HG02970 (cell line): Measurements from ENCODE around the gene TAS2R4.
A peak's percentile ranks its signal among the peaks of the same experiment; 100 is the strongest.
"Not testable (repeated sequence)": the region's sequence is repeated elsewhere in the genome, so short reads cannot be mapped to it uniquely, and the experiment has no call there.

Experiments
- ATAC-seq: cut with Tn5 transposase; IDR thresholded peaks from one replicate; pipeline ENCODE4 v1.9.1; 2021; ENCODE audit warnings: mild to moderate bottlenecking, moderate library complexity, moderate number of reproducible peaks; ENCODE audit not compliant: unreplicated experiment, low FRiP score

TAS2R4 gene

GRCh38 chr7:141776374-141776773 lies at the start of gene TAS2R4:
Gene TAS2R4, plus strand, starts transcription at chr7:141776674. Its CDS starts 1,815 bp downstream, at chr7:141778489.
- no peak for ATAC-seq

- ATAC-seq = no peak
Measured at GRCh38 chr7:141729020-141729419, 47.5 kb upstream of the TAS2R4 start.

- ATAC-seq = no peak
Measured at GRCh38 chr7:141731476-141732149, 44.9 kb upstream of the TAS2R4 start.

- no peak for ATAC-seq
Measured at GRCh38 chr7:141737118-141737835, 39.2 kb upstream of the TAS2R4 start.

GRCh38 chr7:141737836-141738591 lies 38.5 kb upstream of the TAS2R4 start, which contains the start of gene SSBP1:
Gene SSBP1, plus strand, starts transcription at chr7:141738358. Its CDS starts 809 bp downstream, at chr7:141739167.
- ATAC-seq = peak; percentile 93

- no peak for ATAC-seq
Measured at GRCh38 chr7:141738592-141739013, 37.9 kb upstream of the TAS2R4 start.

- ATAC-seq = no peak
Measured at GRCh38 chr7:141739250-141739649, 37.2 kb upstream of the TAS2R4 start.

GRCh38 chr7:141742229-141742628 lies 34.2 kb upstream of the TAS2R4 start:
- ATAC-seq = no peak

GRCh38 chr7:141744131-141744530 lies 32.3 kb upstream of the TAS2R4 start:
- ATAC-seq = no peak

- ATAC-seq = no peak
Measured at GRCh38 chr7:141748396-141748795, 28.1 kb upstream of the TAS2R4 start.

- not testable (repeated sequence) for ATAC-seq
Measured at GRCh38 chr7:141751904-141752303, 24.6 kb upstream of the TAS2R4 start.

GRCh38 chr7:141752634-141753033 lies 23.8 kb upstream of the TAS2R4 start:
- ATAC-seq = no peak

- ATAC-seq = no peak
Measured at GRCh38 chr7:141754939-141755338, 21.5 kb upstream of the TAS2R4 start.

GRCh38 chr7:141763797-141764196 lies 12.7 kb upstream of the TAS2R4 start, which contains the start of gene TAS2R3:
Gene TAS2R3, plus strand, starts transcription at chr7:141764097. Its CDS starts 62 bp downstream, at chr7:141764159.
- ATAC-seq = no peak

- not testable (repeated sequence) for ATAC-seq
Measured at GRCh38 chr7:141770083-141770583, 6.3 kb upstream of the TAS2R4 start.

- no peak for ATAC-seq
Measured at GRCh38 chr7:141785706-141786552, 9.5 kb downstream of the TAS2R4 start.

- ATAC-seq = no peak
Measured at GRCh38 chr7:141788296-141788695, 11.8 kb downstream of the TAS2R4 start.

GRCh38 chr7:141789917-141790316 lies 13.4 kb downstream of the TAS2R4 start, which contains the start of gene TAS2R5:
Gene TAS2R5, plus strand, starts transcription at chr7:141790217. Its CDS starts 145 bp downstream, at chr7:141790362.
- no peak for ATAC-seq

GRCh38 chr7:141792526-141792925 lies 16.1 kb downstream of the TAS2R4 start:
- no peak for ATAC-seq

GRCh38 chr7:141820067-141820466 lies 43.6 kb downstream of the TAS2R4 start:
- no peak for ATAC-seq
